K562 (cell line): ENCODE measurements around the gene CCDC32.

Source experiments
- HNRNPL ChIP-seq: fragments of 200-400 bp; formaldehyde crosslinking; IDR thresholded peaks from 2 replicates; pipeline ENCODE4 v1.6.1; 2017; ENCODE audit warnings: low read depth, mild to moderate bottlenecking, low read length
- POLR2A ChIP-seq: fragments of 450-650 bp; conservative IDR thresholded peaks from 2 replicates; pipeline ENCODE4 v1.6.1; 2016
- POLR2AphosphoS5 ChIP-seq: IDR thresholded peaks from 2 replicates; pipeline ENCODE4 v1.6.1; 2011; ENCODE audit warnings: mild to moderate bottlenecking, low read depth, low read length, moderate library complexity; ENCODE audit not compliant: control insufficient read depth, insufficient read depth
- TAF1 ChIP-seq: IDR thresholded peaks from 2 replicates; pipeline ENCODE4 v1.6.1; 2011; ENCODE audit warnings: mild to moderate bottlenecking, low read length, moderate library complexity; ENCODE audit not compliant: insufficient read depth, control insufficient read depth, severe bottlenecking; ENCODE audit errors: extremely low read depth
- TF ChIP-seq, protein P1 (sequence below): fragments of 450-650 bp; formaldehyde crosslinking; IDR thresholded peaks from 2 replicates; pipeline ENCODE4 v1.4.0; 2022; ENCODE audit warnings: missing genetic modification characterization
- TF ChIP-seq, protein P2 (sequence below), 3 experiments: IDR thresholded peaks in 2 of 3; conservative IDR thresholded peaks in 1 of 3; 2 replicates each; pipeline ENCODE4 v1.5.1; 2011 to 2012; ENCODE audit warnings: low read length in 3 of 3, mild to moderate bottlenecking in 3 of 3, control low read depth in 2 of 3, improper control_type of control experiment in 1 of 3, inconsistent platforms in 1 of 3, low read depth in 1 of 3, mixed read lengths in 1 of 3, moderate library complexity in 1 of 3; ENCODE audit not compliant: insufficient read depth in 2 of 3

DNA sequence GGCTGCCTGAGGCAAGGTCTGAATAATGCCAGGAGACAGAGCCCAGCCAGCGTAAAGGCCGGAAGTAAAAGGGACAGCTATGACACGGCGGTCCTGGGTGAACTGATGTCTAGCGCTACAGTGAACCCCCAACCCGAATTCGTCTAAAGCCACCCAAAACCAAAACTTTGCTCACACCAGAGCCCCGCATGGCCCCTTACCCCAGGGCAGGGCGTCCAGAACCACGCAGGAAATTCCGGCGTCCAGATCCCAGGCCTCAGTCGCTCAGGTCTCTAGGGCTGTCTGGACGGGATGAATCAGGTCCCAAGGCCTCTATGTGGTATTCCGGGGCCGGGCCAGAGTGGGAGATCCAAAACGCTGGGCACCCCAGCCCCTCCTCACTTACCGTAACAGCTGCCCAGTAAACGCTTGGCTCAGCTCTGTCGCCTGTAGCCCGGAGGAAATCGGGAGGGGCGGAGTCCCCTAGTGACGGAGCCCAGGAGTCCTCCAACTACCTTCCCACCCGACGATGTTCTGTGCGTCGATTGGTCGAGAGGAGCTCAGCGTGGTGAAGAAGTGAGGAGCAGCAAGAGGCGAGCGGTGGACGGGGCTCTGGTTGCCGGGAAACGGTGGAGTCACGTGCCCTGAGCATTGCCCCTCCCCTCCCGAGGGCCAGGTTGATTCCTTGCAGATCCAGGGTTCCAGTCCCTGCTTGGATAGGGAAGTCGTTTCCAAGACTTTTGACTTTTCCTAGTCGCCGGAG is at the start of gene CCDC32:
- TF ChIP-seq, protein P1, sequence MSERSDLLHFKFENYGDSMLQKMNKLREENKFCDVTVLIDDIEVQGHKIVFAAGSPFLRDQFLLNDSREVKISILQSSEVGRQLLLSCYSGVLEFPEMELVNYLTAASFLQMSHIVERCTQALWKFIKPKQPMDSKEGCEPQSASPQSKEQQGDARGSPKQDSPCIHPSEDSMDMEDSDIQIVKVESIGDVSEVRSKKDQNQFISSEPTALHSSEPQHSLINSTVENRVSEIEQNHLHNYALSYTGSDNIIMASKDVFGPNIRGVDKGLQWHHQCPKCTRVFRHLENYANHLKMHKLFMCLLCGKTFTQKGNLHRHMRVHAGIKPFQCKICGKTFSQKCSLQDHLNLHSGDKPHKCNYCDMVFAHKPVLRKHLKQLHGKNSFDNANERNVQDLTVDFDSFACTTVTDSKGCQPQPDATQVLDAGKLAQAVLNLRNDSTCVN = no peak
- no peak for TF ChIP-seq HNRNPL
- peak; percentile 70 for TF ChIP-seq TAF1
- TF ChIP-seq POLR2AphosphoS5 = peak; percentile 76
- TF ChIP-seq, protein P2, sequence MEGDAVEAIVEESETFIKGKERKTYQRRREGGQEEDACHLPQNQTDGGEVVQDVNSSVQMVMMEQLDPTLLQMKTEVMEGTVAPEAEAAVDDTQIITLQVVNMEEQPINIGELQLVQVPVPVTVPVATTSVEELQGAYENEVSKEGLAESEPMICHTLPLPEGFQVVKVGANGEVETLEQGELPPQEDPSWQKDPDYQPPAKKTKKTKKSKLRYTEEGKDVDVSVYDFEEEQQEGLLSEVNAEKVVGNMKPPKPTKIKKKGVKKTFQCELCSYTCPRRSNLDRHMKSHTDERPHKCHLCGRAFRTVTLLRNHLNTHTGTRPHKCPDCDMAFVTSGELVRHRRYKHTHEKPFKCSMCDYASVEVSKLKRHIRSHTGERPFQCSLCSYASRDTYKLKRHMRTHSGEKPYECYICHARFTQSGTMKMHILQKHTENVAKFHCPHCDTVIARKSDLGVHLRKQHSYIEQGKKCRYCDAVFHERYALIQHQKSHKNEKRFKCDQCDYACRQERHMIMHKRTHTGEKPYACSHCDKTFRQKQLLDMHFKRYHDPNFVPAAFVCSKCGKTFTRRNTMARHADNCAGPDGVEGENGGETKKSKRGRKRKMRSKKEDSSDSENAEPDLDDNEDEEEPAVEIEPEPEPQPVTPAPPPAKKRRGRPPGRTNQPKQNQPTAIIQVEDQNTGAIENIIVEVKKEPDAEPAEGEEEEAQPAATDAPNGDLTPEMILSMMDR (IDR thresholded peaks at IDR 0.05 in 2 of 3, conservative IDR thresholded peaks at IDR 0.05 in 1 of 3; ENCODE audit: insufficient read depth in 2 of 3, low read depth in 1 of 3, low read length in 3 of 3) = no peak
- TF ChIP-seq POLR2A = peak; percentile 89
